Fibroblast of pulmonary artery (primary cell): ENCODE data around the gene HCRT.

ENCODE experiments used
- DNase-seq: peaks from one replicate; pipeline ENCODE4 v3.0.0-alpha.2; 2010; ENCODE audit warnings: low read depth
- H3K4me3 ChIP-seq: replicated peaks from 2 replicates; pipeline ENCODE4 v1.5.1; 2011; ENCODE audit warnings: low read depth, mild to moderate bottlenecking, control low read depth, low read length, moderate library complexity
- TF ChIP-seq, protein P1 (sequence below): IDR thresholded peaks from 2 replicates; pipeline ENCODE4 v1.5.1; 2011; ENCODE audit warnings: mild to moderate bottlenecking, control low read depth, low read length, inconsistent platforms; ENCODE audit errors: missing control alignments

Gene HCRT

GRCh38 chr17:42184713-42185620 is at the start of gene HCRT:
Gene HCRT, minus strand, starts transcription at chr17:42185452. Its CDS starts 87 bp downstream, at chr17:42185365.
- H3K4me3 ChIP-seq, result no peak within 1 kb of the TSS
- no peak for DNase-seq
- TF ChIP-seq, protein P1, sequence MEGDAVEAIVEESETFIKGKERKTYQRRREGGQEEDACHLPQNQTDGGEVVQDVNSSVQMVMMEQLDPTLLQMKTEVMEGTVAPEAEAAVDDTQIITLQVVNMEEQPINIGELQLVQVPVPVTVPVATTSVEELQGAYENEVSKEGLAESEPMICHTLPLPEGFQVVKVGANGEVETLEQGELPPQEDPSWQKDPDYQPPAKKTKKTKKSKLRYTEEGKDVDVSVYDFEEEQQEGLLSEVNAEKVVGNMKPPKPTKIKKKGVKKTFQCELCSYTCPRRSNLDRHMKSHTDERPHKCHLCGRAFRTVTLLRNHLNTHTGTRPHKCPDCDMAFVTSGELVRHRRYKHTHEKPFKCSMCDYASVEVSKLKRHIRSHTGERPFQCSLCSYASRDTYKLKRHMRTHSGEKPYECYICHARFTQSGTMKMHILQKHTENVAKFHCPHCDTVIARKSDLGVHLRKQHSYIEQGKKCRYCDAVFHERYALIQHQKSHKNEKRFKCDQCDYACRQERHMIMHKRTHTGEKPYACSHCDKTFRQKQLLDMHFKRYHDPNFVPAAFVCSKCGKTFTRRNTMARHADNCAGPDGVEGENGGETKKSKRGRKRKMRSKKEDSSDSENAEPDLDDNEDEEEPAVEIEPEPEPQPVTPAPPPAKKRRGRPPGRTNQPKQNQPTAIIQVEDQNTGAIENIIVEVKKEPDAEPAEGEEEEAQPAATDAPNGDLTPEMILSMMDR, result no peak

GRCh38 chr17:42233994-42234393 is 48.7 kb upstream of the HCRT start:
- TF ChIP-seq, protein P1, result no peak
- DNase-seq, result no peak
- no peak overlapping the region for H3K4me3 ChIP-seq

- TF ChIP-seq, protein P1, result no peak
- no peak overlapping the region for H3K4me3 ChIP-seq
- DNase-seq, result peak; percentile 83
These were observed 47.9 kb upstream of the HCRT start for GRCh38 chr17:42233156-42233555.

DNA sequence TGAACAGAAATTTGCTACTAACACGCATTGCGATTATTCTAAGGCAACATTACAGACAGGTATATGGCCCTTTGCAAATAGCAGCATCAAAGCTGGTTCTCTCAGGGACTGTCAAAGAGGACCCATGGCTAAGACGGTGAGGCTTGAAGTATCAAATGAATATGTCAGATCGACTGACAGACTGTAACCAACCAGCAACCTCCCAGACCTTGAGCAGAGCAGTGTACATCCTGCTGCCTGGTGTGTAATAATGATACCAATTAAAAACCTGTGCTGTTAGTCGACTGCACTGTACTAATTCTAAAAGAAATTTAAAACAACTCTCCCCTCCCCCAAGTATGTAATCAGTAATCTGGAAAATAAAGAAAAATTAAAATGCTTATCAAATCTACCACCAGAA is 45.0 kb upstream of the HCRT start:
- TF ChIP-seq, protein P1, result no peak
- DNase-seq, result no peak
- no peak overlapping the region for H3K4me3 ChIP-seq

DNA sequence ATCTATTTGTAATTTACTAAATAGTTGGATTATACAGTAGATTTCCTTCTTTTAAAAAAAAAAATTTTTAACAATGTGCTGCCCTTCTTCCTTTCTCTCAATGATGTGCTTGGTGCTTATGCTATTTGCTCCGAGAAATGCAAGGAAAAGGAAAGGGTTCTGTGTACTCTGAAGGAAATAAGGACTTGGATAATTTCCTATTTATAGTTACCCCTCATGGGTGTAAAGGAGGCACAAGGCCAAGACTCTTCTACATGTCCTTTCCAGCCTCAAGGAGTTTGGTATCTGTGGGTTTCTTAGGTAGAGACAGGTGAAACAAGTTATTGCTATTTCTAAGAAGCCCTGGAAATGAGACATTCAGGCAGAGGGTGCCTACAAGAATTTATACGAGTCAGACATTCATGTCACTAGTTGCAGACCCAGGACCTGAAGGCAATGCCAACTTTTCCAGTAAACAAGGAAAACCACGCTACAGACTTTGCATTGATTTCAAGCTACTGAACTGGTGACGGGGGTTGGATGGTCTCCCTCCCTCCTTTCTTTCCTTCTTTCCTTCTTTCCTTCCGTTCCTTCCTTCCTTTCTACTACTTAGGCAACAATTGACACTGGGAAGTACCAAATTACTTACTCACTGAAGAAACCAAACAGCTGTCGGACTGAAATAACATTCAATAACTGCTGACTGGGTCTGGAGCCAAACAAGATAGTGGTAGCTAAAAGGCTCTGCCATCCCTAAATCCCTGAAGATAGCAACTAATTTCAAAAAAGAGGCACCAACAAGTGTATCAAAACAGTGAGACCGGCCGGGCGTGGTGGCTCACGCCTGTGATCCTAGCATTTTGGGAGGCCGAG is 42.8 kb upstream of the HCRT start:
- H3K4me3 ChIP-seq, result no peak overlapping the region
- TF ChIP-seq, protein P1, result no peak
- peak; percentile 62 for DNase-seq

DNA sequence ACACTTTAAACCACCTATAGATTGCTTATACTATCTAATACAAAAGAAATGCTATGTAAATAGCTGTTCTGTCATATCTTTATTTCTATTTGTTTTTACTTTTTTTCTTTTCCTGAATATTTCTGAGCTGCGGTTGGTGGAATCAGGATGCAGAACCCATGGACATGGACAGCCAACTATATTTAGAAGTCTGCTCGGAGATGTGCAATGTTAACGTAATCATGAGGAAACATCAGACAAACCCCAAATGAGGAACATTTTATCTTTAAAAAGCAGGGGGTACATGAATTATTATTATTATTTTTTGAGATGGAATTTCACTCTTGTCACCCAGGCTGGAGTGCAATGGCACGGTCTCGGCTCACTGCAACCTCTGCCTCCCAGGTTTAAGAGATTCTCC is 40.4 kb upstream of the HCRT start:
- no peak overlapping the region for H3K4me3 ChIP-seq
- TF ChIP-seq, protein P1, result no peak
- DNase-seq, result no peak
